Ureter (tissue), 1 donor: ENCODE data around the gene ADAMTS8. TPM values are rescaled to one million over a fixed set of nuclear protein-coding genes. Genes with fewer than 3 reads are reported as not detected.

Experiments
- DNase-seq: peaks from one replicate; pipeline ENCODE4 v3.0.0-alpha.2; 2020; ENCODE audit warnings: low spot score
- total RNA-seq: library from RNA; stranded (reverse); gene quantifications from one replicate; pipeline ENCODE4 v1.2.4, GENCODE V29; 2023
- donor health status: DM: yes; HTN: yes; CAD: no.

ADAMTS8 gene, protein sequence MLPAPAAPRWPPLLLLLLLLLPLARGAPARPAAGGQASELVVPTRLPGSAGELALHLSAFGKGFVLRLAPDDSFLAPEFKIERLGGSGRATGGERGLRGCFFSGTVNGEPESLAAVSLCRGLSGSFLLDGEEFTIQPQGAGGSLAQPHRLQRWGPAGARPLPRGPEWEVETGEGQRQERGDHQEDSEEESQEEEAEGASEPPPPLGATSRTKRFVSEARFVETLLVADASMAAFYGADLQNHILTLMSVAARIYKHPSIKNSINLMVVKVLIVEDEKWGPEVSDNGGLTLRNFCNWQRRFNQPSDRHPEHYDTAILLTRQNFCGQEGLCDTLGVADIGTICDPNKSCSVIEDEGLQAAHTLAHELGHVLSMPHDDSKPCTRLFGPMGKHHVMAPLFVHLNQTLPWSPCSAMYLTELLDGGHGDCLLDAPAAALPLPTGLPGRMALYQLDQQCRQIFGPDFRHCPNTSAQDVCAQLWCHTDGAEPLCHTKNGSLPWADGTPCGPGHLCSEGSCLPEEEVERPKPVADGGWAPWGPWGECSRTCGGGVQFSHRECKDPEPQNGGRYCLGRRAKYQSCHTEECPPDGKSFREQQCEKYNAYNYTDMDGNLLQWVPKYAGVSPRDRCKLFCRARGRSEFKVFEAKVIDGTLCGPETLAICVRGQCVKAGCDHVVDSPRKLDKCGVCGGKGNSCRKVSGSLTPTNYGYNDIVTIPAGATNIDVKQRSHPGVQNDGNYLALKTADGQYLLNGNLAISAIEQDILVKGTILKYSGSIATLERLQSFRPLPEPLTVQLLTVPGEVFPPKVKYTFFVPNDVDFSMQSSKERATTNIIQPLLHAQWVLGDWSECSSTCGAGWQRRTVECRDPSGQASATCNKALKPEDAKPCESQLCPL
- total RNA-seq, result 1.2 TPM

DNA sequence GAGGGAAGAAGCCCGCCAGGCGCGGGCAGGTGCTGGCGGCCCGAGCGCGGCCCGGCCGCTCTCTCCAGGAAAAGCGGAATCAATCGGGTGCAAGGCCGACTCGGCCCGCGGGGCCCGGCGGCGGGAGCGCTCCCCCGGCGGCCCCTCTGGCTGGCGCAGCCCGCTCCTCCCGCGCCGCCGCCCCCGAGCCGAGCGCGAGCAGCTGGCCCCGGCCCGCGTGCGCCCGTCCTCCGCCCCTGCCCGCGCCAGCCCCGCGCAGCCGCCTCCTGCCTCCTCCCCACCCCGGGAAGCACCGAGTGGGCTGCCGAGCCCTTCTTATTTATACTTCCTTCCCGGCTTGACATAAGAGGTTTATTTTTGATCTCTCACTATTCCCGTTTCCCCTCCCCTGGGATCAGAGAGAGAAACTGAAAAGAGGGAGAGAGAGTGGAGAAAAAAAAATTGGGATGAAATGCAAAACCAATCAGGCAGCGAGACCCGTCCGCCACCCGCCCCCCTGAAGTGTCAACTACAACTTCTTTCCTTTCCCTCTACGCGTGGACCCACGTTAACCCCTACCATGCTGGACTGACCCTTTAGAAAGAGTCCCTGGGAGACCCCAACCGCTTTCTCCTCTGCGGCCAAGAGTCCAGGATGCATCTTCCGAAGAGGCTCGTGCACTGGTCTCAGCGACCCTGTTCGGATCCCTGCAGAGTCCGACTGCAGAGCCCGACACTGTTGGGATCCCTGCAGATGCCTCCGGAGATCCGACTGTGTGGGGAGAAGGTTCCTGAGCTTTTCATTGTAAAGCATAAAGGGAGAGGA is at the start of gene ADAMTS8:
TSS of gene ADAMTS8 (minus strand) at position 294 of the 804 bp plus-strand sequence. CDS start 323 bp downstream, outside the sequence.
- DNase-seq, result no peak

DNA sequence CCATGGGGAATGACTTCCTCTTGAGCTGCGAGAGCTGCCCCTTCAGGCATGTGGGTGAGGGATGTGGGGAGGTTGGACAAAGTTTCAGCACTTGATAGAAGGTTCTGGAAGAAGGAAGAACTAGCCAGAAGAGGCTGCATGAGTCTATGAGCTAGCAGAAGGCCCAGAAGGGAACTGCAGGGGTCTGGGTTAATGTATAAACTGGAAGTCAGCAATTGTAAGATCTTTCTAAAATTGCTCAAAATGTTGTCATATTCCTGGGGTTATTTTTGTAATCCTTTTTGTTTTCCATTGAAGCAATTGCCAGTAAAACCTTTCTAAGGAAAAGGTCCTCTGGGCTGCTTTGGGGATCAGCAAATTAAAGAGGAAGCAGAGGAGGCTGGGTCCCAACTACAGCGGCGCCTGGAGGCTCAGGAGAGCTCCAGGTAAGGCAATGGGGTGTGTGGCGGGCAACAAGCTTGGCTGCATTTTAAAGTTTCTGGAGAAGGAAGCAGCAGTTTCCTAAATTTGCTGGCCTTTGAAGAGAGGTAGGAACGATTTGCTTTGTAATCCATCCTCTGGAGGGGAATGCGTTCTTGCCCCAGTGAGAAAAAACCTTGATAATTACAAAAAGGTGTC is 49.3 kb upstream of the ADAMTS8 start:
- DNase-seq, result no peak

DNA sequence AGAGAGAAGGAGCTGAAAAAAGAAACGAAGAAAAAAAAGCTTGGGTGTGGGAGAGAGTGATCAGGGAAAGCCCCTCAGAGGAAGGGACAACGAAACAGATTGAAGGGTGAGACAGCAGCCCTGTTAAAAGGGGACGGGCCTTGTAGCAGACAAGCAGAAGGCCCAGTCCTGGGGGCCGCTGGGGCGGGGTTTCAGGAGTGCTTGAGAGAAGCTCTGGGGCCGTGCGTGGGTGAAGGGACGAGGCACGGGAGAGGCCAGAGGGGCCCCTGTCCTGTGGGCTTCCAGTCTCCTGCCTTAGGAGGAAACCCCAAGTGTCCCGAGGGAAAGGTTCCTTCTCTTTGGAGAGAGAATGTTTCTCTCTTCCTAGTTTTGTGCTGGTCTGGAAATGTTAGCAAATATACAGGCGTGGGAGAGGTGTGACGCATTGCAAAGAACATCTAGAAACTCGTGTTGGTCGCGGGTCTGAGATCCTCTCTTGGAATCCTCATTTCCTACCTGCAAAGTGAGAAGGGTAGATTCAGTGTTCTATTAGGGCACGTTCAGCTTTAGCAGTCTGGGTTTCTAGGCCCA is 48.6 kb upstream of the ADAMTS8 start:
- DNase-seq, result no peak

DNA sequence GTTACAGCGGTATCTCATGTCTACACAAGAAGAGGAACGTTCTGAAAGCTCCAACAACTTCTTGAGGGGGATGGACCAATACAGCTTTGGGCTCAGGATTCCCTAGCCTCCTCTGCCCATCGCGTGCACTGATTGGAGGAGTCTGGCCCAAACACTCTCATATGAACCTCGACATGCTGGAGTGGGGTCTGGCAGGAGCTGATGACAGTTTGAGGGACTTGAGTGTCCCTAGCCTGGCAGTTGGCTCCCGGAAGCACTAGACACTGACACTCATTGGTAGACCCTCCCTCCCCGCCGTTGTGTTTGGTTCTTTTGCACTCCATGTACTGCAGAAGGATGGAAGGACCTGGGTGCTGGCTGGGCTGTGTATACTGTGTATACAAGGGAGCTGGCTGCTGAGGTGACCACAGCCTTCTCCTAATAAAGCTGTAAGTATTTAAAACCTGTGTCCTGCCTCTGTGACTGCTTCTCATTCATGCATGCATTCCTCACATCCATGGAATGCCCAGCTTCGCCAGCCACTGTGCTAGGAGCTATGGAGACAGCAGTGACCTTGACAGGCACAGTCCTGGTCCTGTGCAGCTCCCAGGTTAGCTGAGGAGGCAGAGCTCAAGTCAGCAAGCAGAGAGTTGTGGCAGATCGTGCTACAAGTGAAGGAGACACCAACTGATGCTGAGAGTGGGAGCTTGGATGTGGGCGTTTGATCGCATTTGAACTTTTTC is 48.0 kb upstream of the ADAMTS8 start:
- DNase-seq, result no peak

DNA sequence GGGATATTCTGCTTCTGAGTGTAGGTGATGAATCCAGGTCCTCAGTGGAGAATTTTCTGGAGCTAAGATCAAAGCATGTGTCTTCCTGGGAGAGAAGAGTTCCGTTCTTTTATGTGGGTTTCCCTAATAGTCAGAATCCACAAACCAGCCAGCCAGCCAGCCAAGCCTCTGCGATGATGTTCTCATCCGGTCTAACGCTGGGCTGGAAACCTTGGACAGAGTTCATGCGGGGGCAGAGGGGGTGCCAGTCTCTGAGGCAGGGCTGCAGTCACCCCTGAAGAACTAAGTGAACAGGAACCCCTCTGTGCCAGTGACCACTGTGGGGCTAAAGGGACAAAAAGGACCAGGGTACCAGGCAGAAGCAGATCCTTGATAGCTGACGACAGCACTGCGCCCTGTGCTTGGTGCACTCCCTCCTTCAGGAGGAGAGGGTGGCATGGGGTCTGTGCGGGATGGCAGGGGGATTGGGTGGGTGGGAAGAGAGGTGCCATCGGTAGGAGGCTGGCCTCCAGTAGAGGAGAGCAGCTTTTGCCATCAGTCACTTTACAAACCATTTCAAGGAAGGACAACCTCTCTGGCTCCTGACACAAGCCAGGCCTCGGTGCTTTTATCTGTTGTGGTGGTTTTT is 47.1 kb upstream of the ADAMTS8 start:
- no peak for DNase-seq

DNA sequence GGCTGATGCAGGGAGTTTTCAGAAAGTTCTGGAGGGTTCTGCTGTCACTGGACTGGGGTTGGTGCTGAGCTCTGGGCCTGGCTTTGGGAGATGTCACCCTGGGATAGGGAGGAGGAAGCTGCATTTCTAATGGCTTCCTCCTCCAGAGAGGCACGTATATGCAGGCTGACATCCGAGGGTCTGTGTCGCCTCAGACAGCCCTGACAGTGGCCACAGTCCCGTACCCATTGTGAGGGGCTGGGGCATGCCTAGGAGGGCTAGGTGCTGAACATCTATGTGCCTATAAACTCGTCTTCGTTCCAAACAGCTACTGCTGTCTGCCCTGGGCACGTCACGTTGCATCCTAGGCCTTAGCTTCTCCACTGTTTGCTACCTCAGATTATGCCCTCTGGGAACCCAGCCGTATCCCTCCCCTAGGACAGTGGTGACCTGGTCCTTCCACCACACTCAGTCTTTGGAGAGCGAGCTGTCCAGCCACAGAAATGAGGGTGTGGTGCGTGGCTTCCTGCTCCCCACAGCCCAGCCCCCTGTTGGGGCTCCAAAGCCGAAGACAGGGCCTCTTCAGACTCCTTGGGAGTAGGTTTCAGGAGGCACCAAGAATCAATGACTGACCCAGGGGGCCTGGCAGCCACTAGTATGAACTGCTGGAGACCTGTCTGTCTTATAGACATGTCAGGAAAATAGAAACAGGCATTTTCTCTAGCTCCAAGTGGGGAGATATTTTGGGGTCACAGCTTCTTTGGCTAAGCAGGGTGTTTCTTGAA is 46.4 kb upstream of the ADAMTS8 start:
- no peak for DNase-seq

DNA sequence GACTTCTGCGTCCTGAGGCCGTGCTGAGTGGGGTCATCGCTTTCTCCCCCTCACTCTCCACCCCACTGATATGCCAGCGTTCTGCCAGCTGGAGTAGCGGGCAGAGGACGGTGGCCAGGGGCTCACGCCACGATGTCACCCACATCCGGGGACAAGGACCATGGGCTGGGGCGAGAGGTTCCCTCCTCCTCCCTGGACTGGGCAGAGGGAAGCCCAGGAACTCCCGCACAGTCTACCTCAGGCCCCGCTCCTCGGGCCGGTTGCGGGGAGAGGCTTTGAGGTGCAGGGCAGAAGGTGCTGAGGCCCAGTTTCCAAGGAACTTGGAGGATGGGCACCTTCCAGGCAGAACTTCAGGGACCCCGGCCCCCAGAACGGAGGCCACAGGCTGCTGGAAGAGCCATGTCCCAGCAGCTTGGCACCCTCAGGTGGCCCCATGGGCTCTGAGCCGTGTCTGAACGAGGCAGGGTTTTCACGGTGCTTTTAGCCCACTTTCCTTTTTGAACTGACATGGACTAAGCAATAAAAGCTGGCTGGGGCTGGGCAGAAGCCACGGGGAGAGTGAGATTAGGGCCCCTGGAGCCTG is 45.5 kb upstream of the ADAMTS8 start:
- peak; percentile 34 for DNase-seq

DNA sequence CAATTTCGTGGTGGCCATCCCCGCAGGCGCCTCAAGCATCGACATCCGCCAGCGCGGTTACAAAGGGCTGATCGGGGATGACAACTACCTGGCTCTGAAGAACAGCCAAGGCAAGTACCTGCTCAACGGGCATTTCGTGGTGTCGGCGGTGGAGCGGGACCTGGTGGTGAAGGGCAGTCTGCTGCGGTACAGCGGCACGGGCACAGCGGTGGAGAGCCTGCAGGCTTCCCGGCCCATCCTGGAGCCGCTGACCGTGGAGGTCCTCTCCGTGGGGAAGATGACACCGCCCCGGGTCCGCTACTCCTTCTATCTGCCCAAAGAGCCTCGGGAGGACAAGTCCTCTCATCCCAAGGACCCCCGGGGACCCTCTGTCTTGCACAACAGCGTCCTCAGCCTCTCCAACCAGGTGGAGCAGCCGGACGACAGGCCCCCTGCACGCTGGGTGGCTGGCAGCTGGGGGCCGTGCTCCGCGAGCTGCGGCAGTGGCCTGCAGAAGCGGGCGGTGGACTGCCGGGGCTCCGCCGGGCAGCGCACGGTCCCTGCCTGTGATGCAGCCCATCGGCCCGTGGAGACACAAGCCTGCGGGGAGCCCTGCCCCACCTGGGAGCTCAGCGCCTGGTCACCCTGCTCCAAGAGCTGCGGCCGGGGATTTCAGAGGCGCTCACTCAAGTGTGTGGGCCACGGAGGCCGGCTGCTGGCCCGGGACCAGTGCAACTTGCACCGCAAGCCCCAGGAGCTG is 44.8 kb upstream of the ADAMTS8 start:
- peak; percentile 36 for DNase-seq

DNA sequence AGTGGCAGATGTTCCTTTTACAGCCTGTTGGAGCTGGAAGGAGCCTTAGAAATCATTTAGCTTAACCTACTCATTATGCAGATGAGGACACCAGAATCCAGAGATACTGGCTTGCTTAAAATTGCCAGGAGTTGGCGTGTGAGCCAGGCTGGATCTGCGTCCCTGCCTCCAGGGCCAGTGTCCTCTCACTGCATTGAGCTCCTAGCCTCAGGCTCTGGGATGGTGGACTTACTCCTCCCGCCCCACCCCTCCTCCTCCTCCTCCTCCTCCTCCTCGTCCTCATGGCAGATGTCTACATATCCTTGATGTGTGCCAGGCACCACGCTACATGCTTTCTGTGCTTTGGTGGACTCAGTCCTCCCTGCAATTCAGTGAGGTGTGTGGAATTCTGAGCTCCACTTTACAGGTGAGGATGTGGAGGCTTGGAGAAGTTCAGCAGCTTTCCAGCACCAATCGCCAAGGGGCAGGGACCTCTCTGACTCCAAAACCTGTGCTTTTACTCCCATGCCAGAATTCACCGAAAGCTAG is 44.1 kb upstream of the ADAMTS8 start:
- peak; percentile 20 for DNase-seq

DNA sequence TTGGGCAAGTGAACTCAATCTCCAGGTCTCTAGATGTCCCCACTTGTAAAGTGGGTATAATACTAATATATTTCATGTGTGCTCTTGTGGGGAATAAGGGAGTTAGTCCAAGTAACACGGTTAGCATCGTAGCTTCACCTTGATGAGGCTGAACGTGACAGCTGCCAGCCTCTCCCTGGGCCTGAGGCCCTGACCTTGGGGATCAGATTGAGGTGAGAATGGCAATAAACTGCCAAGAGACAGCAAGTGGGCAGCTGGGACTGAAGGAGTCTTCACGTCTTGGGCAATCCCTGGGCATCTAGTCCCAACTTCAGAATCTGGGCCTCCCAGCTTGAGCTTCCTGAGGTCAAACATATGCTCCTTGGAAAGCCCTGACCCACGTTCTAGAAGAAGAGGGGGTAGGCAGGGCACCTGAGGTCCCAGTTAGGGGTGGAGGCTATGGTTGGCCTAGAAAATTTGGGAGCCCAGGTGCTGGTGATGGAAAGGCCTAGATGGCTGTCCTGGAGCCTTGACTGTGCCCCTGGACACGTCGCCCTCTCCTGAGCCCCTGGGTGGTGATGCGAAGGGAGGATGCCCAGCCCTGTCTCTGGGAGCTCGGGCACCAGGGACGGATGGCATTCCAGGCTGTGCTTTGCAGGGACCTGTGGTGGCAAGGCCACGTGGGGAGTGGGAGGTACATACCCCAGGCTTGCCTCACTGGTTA is 43.5 kb upstream of the ADAMTS8 start:
- peak; percentile 26 for DNase-seq

DNA sequence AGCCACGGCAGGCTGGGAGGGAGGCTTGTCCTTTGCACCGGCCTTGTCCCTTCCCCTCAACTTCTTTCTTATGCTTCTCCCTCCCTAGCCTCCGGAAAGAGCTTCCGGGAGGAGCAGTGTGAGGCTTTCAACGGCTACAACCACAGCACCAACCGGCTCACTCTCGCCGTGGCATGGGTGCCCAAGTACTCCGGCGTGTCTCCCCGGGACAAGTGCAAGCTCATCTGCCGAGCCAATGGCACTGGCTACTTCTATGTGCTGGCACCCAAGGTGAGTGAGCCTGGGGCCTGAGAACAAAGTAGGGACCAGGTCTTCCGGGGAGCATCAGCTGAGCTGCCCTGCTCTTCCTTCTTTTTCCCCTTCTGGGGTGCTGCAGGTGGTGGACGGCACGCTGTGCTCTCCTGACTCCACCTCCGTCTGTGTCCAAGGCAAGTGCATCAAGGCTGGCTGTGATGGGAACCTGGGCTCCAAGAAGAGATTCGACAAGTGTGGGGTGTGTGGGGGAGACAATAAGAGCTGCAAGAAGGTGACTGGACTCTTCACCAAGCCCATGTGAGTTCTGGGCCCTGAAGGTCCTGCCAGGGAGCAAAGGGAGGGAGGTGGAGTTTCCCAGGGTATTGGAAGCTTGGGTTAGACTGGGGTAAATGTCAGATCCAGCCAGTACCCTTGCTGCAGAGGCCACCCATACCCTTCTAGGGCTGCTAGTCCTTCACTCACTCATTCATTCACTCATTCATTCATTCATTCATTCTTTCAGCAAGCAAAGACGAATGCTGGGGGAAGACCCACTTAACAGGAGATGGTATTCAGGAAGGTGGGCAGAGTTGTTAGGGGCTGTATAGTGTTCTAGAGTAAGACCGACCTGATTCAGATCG is 42.7 kb upstream of the ADAMTS8 start:
- peak; percentile 37 for DNase-seq

DNA sequence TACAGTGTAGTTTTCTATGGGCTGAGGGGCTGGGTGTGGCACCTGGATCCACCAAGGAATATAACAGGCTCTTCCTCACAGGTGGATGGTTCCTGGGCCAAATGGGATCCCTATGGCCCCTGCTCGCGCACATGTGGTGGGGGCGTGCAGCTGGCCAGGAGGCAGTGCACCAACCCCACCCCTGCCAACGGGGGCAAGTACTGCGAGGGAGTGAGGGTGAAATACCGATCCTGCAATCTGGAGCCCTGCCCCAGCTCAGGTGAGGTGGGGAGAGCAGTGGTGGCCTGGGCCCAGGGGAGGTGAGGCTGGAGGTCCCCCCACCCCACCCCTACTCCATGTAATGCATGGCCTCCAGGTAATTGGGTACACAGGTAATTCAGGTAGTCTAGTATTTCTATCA is 40.8 kb upstream of the ADAMTS8 start:
- no peak for DNase-seq

DNA sequence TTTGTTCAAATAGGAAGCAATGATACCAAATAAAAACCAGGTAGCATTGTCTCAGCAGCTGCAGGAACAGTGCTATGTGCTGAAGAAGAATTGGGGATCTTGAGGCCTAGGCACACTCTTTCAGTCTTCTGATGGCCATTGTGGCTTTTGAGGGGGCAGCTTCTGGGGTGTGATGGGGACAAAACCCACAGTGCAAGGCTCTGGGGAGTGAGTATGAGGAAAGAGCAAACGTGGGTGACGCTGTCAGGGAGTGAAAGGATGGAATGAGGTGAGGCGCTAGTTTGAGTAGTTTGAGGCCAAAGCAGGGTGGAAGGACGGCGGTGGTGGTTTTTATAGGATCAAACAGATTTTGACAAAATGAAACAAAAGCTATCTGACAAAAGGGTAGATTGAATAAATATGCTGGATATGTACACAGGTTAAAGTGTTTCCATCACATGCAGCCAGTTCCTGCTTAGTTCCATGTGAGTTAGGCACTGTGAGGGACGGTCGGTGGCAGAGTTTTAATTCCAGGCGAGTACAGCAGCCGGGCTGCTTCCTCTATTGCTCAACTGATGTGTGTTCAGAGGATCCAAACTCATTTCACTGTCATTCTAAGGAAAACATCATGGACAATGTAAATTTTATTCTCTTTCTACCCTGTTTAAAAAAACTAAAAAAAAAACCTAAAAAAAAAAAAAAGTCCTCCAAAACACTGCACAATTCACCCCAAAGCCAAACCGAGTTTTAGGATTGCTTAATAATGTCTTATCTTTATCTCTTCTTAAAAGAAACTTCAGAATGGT is 38.9 kb upstream of the ADAMTS8 start:
- DNase-seq, result no peak

DNA sequence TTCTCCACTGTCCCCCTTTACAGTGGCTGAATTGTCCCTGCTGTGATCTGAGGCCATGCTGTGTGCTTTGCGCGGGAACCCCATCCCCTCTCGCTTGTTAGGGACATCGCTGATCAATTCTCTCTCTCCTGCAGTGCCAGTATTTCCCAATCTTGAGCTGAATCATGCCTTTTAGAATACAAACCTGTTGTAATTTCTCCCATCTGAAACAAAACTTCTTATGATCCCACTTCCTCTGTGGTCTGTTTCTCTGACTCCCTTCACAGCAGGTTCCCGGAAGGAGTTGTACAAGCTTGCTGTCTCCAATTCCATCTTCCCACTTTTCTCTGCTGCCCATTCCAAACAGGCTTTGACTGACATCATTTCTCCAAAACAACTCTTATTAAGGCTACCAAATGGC is 36.9 kb upstream of the ADAMTS8 start:
- DNase-seq, result no peak

DNA sequence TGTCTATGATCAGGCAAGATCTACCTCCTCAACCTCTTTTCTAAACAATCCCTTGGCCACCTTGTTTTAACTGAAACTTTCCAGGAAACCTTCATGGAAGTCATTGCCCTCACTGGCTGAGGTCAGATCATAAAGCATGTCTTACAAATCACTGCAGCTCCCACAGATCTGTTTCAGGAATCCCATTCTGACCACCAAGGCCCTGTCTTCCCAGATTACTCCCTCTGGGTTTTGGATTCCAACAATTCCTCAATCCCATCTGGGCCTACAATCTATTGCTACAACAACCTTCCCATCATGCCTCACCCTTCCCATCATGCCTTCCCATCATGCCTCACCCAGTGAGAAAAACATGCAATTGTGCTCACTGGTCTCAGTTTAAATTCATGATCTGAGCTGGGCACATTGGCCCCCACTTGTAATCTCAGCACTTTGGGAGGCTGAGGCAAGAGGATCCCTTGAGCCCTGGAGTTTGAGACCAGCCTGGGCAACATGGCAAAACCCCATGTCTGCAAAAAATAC is 35.9 kb upstream of the ADAMTS8 start:
- DNase-seq, result no peak
